C4-2B (cell line): ENCODE results near the gene ITGA8.

Experiments
- ZFX ChIP-seq: fragments of 450-650 bp; IDR thresholded peaks from 2 replicates; pipeline ENCODE4 v1.6.1; 2017
- TF ChIP-seq, protein P1 (sequence below): fragments of 450-650 bp; conservative IDR thresholded peaks from 2 replicates; pipeline ENCODE4 v1.5.1; 2017; ENCODE audit warnings: mild to moderate bottlenecking

DNA sequence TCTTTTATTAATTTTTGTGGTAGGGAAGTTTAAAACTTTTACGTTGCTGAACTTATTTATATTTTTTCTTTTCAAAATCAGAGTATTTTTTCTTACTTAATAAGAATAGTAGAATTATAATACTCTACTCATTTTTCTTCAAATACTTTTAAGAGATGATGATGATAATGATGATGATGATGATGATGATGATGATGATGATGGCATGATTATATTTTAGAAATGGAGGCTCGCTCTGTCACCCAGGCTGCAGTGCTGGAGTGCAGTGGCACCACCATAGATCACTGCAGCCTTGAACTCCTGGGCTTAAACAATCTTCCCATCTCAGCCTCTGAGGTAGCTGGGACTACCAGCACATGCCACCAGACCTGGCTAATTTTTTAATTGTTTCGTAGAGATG is 230.3 kb downstream of the ITGA8 start:
- TF ChIP-seq, protein P1, sequence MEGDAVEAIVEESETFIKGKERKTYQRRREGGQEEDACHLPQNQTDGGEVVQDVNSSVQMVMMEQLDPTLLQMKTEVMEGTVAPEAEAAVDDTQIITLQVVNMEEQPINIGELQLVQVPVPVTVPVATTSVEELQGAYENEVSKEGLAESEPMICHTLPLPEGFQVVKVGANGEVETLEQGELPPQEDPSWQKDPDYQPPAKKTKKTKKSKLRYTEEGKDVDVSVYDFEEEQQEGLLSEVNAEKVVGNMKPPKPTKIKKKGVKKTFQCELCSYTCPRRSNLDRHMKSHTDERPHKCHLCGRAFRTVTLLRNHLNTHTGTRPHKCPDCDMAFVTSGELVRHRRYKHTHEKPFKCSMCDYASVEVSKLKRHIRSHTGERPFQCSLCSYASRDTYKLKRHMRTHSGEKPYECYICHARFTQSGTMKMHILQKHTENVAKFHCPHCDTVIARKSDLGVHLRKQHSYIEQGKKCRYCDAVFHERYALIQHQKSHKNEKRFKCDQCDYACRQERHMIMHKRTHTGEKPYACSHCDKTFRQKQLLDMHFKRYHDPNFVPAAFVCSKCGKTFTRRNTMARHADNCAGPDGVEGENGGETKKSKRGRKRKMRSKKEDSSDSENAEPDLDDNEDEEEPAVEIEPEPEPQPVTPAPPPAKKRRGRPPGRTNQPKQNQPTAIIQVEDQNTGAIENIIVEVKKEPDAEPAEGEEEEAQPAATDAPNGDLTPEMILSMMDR, result no peak
- no peak for TF ChIP-seq ZFX
